HG03108 (cell line): ENCODE results near the gene ASTN2.

Experiments
- ATAC-seq: cut with Tn5 transposase; IDR thresholded peaks from one replicate; pipeline ENCODE4 v1.9.1; 2021; ENCODE audit warnings: moderate library complexity; ENCODE audit not compliant: unreplicated experiment

The ASTN2 gene

GRCh38 chr9:117305454-117305853 lies 109.4 kb downstream of the ASTN2 start:
- no peak for ATAC-seq

GRCh38 chr9:117304549-117304948 lies 110.3 kb downstream of the ASTN2 start:
- ATAC-seq, result no peak

GRCh38 chr9:117303643-117304230 lies 111.1 kb downstream of the ASTN2 start:
- ATAC-seq, result no peak

DNA sequence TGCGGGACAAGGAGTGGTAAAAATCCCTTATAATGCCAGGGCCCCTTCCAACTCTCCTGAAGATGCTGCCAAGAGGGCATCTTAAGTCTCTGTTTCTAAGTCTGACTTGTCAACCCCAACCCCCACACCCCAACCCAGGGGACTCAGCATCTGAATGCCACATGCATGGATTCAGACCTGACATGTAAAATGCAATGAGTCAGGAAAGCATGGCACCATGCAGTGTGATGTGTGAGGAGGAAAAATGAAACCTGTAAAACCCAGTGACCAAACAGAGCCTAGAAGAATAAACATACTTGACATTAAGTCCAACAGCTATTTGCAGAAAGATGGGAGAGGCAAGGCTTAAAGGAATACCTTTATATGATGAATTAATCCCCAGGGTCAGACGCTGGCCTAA lies 112.4 kb downstream of the ASTN2 start:
- no peak for ATAC-seq

GRCh38 chr9:117300371-117301110 lies 114.3 kb downstream of the ASTN2 start:
- no peak for ATAC-seq

DNA sequence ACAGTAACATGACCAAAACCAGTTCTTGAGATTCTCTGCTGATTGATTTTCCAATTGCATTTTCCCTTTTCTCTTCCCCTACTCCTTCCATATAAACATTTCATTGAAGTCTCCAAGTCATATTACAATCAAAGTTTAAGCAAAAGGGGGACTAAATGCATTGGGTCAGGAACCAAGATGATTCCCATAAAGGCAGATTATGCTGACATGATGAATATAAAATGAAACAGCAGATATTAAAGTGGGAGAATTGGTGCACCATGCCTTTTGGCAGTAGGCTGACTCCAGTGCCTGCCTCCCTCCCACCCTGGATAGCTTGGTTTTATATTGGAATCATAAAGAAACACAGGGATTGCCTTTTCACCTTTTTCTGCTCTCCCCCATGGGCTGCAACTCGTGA lies 118.4 kb downstream of the ASTN2 start:
- ATAC-seq, result no peak

DNA sequence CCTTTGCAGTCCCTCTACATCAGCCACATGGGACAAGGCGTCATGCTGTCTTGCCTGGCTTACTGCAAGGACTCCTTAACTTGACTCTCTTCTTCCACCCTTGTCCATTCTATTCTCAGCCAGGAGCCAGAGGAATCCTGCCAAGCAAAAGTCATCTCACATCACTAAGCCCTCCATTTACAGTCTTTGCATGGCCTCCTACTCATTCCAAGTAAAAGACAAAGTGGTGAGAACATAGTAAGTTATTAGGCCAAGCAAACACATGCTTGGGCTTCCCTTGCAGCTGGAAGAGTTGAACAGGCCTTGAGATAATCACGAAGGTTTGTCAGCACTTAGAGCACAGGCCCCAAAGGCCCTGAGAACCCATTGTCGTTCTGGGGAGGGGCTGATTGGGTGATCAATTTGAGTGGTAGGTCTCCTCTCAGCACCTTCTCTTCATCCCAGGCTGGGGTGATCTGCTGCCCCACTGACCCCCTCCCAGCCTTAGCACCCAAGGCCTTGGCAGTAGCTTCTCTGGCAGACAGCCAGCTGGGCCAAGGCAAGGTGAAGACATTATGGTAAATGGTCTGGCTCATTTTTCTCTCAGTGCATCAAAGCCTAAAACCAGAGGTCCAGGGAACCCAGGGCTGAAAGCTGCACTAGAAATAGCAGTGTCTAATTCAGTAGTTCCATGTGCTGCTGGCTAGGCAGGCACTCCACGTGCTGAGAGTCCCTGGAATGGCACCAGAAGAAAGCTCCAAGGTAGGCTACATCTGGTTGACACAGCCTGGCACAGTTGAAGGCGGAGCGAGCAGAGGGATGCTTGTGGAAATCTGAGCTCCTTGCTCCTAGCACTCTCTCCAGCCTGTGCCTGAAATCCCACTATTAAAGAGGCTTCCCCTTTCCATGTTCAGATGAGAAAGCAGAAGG lies 121.4 kb downstream of the ASTN2 start:
- no peak for ATAC-seq

GRCh38 chr9:117290856-117291622 lies 123.8 kb downstream of the ASTN2 start:
- no peak for ATAC-seq

- no peak for ATAC-seq
Measured at GRCh38 chr9:117290306-117290840, 124.5 kb downstream of the ASTN2 start.

DNA sequence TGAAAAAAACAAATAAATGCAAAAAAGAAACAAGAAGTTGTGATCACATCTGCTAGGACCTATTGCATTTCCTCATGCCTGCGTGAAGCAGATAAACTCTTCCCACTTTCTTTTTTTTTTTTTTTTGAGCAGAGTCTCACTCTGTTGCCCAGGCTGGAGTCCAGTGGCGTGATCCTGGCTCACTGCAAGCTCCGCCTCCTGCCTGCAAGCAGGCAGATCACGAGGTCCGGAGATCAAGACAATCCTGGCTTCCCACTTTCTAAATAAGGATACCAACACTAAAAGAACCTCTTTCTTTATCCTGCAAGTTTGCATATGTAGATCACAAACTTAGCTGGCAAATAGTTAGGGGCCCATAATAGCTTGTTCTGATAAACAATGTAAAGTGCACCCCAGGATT lies 128.6 kb downstream of the ASTN2 start:
- no peak for ATAC-seq

DNA sequence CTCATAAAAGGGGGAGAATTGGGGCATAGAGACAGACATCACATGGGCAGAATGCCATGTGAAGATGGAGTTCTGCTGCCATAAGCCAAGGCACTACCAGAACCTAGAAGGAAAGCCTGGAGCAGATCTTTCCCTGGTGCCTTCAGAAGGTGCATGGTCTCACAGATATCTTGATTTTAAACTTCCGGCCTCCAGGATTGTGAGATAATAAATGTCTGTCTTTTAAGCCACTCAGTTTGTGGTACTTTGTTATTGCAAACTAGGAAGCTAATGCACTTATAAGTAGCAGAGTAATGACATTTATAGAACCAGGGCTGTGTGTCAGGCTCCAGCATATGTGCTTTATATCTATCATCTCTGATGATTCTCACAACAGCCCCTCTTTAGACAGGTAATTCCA lies 130.4 kb downstream of the ASTN2 start:
- no peak for ATAC-seq

- ATAC-seq, result no peak
Measured at GRCh38 chr9:117282541-117282940, 132.3 kb downstream of the ASTN2 start.

- ATAC-seq, result no peak
Measured at GRCh38 chr9:117278471-117279035, 136.3 kb downstream of the ASTN2 start.

DNA sequence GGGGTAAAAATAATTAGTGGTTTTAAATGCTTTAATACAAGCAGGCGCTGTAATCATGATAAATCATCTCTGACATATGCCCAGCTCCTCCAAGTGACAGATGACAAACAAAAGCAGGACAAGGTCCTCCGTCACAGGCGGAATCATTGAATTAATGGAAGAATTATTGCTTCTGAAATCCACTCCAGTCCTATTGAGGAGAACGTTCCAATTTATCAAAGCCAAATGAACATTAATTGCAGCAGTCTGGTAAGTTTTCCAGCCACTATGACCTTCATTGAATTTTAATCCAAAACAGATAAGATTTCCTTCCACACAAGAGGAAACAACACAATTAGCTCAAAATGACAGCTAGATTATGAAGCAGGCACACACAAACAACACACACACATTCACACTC lies 136.8 kb downstream of the ASTN2 start:
- no peak for ATAC-seq

DNA sequence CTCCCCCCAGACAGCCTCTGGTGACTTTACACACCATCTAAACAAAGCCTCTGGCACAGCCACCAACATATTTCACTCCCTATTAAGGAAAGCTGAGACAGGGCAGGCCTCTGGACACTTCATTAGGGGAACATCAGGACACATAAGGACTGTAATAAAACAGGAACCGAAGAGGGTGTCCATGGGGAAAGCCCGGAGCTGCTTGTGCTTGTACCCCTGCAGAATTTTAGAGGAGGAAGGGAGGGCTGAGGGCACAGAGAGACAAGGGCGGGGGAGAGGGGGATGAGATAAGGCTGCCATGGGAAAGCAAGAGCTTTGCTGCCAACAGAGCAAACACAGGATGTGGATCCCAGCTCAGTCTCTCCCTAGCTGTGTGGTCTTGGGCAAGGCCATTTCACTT lies 138.4 kb downstream of the ASTN2 start:
- ATAC-seq, result no peak

DNA sequence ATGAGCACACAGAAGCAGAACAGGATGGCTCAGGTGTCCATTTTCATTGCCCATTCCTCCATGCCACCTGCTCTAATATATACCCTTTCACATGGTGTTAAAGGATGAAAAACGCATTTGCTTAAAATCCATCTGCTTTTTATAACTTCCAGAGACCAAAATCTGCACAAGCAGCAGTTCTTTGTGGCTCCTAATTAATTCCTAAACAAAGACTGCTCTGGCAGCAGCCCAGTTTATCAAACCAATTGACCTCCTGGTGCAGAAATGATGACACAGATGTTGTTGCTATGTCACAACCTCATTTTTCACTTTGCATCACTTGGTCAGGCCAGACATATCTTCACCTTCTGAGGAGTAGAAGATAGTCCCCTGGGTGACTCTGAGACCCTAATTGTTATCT lies 141.2 kb downstream of the ASTN2 start:
- no peak for ATAC-seq

DNA sequence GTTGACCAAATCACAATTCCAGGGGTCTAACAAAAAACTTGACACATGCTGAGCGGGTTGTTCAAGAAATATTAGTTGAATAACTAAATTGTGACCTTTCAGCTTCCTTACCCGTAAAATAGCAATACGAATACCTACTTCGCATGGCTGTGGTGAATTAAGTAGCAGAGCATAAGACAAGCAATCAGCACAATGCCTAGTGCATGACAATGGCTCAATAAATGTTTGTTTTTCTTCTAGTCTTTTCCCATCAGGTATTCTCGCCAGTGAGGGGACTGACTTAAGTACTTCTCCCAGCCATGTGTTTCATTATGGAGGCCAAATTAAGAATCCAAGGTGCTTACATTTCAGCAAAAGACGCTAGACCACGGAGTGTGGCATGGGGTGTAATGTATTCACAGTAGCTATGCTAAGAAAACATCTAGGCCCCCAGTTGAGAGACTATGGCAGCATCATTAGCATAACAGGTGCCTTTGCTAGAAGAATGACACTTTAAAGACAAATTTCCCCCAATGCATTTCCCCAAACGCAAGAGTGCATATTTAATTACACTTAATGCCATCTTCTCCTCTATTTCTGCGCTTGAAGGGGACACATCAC lies 145.9 kb downstream of the ASTN2 start:
- ATAC-seq, result no peak

DNA sequence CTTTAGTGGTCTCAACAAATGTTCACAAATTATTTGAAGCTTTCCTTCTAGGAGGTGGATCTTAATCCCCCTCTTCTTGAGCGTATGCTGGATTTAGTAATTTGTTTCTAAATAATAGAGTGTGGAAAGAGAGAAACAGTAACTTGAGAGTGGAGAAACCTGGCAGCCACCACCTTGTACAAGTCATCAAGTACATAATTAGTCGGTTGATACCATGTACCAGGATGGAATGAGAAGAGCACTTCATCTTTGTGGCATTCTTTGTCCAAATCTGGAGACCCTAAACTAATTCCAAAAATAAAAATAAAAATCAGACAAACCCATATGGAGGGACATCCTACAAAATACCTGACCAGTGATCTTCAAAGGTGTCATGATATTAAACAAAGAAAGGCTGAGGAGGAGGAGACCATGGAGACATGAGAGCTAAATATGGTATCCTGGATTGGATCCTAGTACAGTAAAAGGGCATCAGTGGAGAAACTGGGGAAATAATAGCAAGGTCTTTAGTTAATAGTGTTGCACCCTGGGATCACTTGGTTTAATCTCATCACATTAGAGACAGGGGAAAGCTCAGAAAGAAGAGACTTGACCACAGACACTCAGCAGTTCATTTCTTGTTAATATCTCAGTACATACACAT lies 147.9 kb downstream of the ASTN2 start:
- ATAC-seq, result no peak

DNA sequence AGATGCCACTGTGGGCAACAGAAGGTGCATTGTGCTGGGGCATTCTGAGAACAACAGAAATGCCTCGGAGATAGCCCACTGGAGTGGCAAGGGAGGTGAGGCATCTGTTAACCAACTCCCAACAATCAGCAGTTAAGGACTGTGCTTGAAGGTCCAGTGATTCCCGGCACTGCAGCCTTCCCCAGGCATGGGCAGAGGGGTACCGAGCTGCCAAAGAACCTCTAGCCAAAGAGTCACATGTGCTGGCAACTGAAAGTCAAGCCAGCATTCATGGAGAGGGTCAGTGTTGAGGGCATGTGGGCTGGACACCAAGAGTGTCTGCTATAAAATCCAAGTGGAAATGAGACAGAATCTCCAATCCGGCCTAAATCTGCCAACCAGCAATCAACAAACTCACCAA lies 149.6 kb downstream of the ASTN2 start:
- no peak for ATAC-seq
